ENCODE data around the gene CAPZB. TPM values are rescaled to one million over a fixed set of nuclear protein-coding genes. Genes with fewer than 3 reads are reported as not detected.

Gene CAPZB
- total RNA-seq, 1 experiment from 2014 or later = 99.7 TPM

- DNase-seq = no peak
- no peaks in the 10 kb centered on the region for H3K4me1 ChIP-seq
- peaks cover 9% of the 10 kb centered on the region for H3K36me3 ChIP-seq
- H3K27me3 ChIP-seq = no peaks in the 10 kb centered on the region
- H3K27ac ChIP-seq = no peak overlapping the region
- H3K9me3 ChIP-seq (replicated peaks) = no peaks in the 10 kb centered on the region
- H3K4me3 ChIP-seq = no peak overlapping the region
These were observed 126.6 kb downstream of the CAPZB start for GRCh38 chr1:19358710-19359109.

DNA sequence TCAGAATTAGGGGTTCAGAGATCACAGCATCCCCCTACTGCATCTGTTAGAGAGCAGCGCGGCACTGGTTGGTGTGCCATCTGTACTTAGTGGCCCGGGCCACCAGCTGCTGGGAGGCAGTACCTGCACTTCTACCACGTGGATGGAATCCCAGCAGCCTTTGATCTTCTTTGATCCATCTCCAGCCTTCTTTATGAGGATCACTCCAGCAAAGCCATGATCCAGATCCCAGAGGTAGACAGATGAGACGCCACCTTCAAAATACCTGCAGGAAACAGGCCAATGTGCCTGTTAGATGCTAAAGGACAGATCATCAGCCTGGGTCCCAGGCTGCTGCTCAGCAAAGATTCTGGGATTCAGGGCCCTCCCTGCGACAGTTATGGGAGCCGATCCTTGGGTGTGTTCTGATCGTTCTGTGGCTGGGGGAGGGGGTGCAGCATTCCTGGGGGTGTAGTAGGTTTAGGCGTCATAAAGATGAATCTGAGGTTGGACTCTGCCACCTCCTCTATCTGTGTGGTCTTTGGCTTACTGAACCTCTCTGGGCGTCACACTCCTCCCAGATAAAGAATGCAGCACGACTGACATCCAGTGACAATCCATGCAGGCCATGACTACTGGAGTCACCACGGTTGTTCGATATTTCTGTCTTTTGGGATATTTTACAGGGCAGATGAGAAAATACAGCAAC is 127.9 kb downstream of the CAPZB start:
- H3K4me1 ChIP-seq = no peaks in the 10 kb centered on the region
- H3K27me3 ChIP-seq = no peaks in the 10 kb centered on the region
- H3K27ac ChIP-seq = no peak overlapping the region
- no peak overlapping the region for H3K4me3 ChIP-seq
- peaks cover 9% of the 10 kb centered on the region for H3K36me3 ChIP-seq
- H3K9me3 ChIP-seq (replicated peaks) = no peaks in the 10 kb centered on the region
- no peak for DNase-seq

DNA sequence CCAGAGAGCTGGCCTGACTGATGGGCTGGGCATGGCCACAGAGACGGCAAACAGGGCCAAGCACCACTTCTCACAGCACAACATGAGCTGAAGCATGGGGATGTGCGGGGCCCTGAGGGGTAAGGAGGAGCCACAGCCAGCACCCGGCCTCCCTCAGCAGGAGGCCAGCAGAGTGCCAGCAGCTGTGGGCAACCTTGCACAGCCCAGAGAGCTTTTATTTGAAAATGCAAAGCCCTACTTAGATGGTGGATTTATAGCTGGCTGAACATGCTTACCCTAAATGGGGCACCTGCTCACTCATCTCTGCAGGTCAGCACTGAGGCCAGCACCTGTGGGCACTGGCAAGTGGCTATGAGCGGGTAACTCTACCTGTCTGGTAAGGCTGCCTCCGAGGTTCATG is 129.1 kb downstream of the CAPZB start:
- H3K4me3 ChIP-seq = no peak overlapping the region
- H3K36me3 ChIP-seq = peaks cover 9% of the 10 kb centered on the region
- H3K9me3 ChIP-seq (replicated peaks) = no peaks in the 10 kb centered on the region
- no peak for DNase-seq
- H3K27ac ChIP-seq = no peak overlapping the region
- H3K4me1 ChIP-seq = no peaks in the 10 kb centered on the region
- no peaks in the 10 kb centered on the region for H3K27me3 ChIP-seq

GRCh38 chr1:19354531-19354981 is 130.8 kb downstream of the CAPZB start:
- Histone ChIP-seq H3K27me3 (no peaks in the 10 kb centered on the region), H3K36me3 (peaks cover 9% of the 10 kb centered on the region), H3K4me1 (no peaks in the 10 kb centered on the region), H3K4me3 (no peak overlapping the region), H3K27ac (no peak overlapping the region), H3K9me3 (replicated peaks) (no peaks in the 10 kb centered on the region)
- no peak for DNase-seq

DNA sequence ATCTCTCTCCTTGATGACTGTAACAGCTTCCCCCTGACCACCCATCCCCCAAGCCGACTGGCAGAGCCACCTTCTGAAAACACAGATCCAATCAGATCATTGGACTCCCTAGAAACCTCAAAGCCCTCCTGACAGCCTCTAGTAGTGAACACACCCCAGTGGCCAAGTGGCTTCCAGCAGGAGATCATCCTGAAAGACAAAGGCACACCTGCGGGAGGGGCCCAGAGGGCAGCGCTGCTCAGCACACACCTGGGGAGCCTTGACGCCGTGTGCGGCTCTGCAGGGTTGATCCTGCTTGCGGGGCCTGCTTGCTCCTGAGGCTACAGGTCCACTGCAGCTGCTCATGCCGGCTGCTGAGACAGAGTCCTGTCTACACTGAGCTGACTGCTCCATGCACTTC is 131.7 kb downstream of the CAPZB start:
- Histone ChIP-seq H3K4me1 (no peaks in the 10 kb centered on the region), H3K36me3 (peaks cover 9% of the 10 kb centered on the region), H3K27me3 (no peaks in the 10 kb centered on the region), H3K4me3 (no peak overlapping the region), H3K9me3 (replicated peaks) (no peaks in the 10 kb centered on the region), H3K27ac (no peak overlapping the region)
- no peak for DNase-seq

- no peaks in the 10 kb centered on the region for H3K4me1 ChIP-seq
- no peaks in the 10 kb centered on the region for H3K27me3 ChIP-seq
- no peaks in the 10 kb centered on the region for H3K9me3 ChIP-seq (replicated peaks)
- no peak overlapping the region for H3K27ac ChIP-seq
- H3K36me3 ChIP-seq = peaks cover 9% of the 10 kb centered on the region
- DNase-seq = no peak
- H3K4me3 ChIP-seq = no peak overlapping the region
These were observed 132.5 kb downstream of the CAPZB start for GRCh38 chr1:19352839-19353238.

GRCh38 chr1:19351873-19352272 is 133.5 kb downstream of the CAPZB start:
- Histone ChIP-seq H3K27ac (no peak overlapping the region), H3K4me3 (no peak overlapping the region), H3K9me3 (replicated peaks) (no peaks in the 10 kb centered on the region), H3K4me1 (no peaks in the 10 kb centered on the region), H3K27me3 (no peaks in the 10 kb centered on the region), H3K36me3 (peaks cover 9% of the 10 kb centered on the region)
- no peak for DNase-seq

DNA sequence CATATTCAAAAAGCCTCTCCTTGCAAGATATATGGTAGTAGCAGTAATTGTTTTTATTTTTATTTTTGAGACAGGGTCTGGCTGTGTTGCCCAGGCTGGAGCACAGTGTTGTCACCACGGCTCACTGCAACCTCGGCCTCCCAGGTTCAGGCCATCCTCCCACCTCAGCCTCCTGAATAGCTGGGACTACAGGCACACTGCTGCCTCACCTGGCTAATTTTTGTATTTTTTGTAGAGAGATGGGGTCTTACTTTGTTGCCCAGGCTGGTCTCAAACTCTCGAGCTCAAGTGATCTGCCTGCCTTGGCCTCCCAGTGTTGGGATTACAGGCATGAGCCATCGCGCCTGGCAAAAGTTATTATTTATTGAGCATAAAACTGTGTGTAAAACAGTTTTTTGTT is 134.8 kb downstream of the CAPZB start:
- H3K4me1 ChIP-seq = no peaks in the 10 kb centered on the region
- H3K4me3 ChIP-seq = no peak overlapping the region
- no peaks in the 10 kb centered on the region for H3K27me3 ChIP-seq
- H3K36me3 ChIP-seq = peaks cover 5% of the 10 kb centered on the region
- no peaks in the 10 kb centered on the region for H3K9me3 ChIP-seq (replicated peaks)
- no peak for DNase-seq
- H3K27ac ChIP-seq = no peak overlapping the region

DNA sequence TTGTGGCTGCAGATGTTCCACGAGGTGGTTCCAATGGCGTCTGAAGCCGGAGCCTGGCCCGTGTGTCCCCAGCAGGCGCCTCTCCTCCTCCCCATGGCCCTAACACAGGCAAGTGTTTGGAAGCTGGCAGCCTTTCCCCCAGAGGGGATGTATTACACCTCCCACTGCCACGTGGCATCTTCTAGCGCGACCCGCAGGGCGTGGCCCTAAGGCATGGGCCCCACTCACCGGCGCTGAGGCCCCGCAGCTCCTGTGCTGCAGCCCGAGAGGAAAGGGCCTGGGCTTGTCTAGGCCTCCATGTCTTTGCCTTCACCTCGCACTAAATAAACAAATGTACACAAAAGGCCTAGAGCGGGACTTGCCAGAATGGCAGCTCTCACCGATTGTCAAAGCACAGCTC is 135.3 kb downstream of the CAPZB start:
- H3K9me3 ChIP-seq (replicated peaks) = no peaks in the 10 kb centered on the region
- peaks cover 2% of the 10 kb centered on the region; the same call in 1 of the 2 replicates for H3K36me3 ChIP-seq
- H3K27ac ChIP-seq = no peak overlapping the region
- no peak overlapping the region for H3K4me3 ChIP-seq
- H3K4me1 ChIP-seq = no peaks in the 10 kb centered on the region
- no peak for DNase-seq
- H3K27me3 ChIP-seq = no peaks in the 10 kb centered on the region

DNA sequence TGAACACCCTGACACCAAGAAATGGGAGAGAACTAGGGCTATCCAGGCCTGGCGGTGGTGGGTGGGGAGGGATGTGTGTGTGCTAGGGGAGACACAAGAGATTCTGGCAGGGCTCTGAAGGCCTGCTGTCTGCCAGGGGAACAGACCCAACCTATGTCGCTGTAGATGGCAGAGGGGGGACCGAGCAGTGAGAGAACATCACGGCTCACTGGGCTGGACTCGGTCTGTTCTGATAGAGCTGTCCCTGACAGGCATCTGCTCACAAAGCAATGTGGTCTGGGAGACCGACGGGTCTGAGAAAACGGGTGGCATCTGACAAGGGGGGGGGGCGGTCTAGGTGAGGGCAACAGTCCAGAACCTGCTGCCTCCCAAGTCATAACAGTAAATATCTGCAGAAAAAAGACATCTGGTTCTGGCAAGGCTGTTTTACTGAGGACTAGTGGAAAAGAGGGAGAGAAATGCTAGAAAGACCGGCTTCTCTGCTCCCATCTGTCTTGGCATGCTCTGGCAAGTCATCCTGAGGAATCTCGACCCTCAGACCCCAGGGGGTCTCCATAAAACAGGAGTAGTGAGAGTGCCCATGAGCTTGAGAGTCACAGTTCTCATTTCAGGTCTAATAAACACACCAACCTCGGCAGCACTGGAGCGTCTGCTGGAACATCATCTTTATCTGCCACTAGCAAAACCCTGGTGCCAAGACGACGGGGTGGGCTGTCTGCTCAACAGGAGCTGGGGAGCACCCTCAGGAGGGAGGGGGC is 136.7 kb downstream of the CAPZB start:
- no peaks in the 10 kb centered on the region for H3K9me3 ChIP-seq (replicated peaks)
- H3K36me3 ChIP-seq = peaks cover 7% of the 10 kb centered on the region
- no peak for DNase-seq
- no peaks in the 10 kb centered on the region for H3K27me3 ChIP-seq
- H3K4me1 ChIP-seq = no peaks in the 10 kb centered on the region
- no peak overlapping the region for H3K4me3 ChIP-seq
- no peak overlapping the region for H3K27ac ChIP-seq

GRCh38 chr1:19347533-19348172 is 137.7 kb downstream of the CAPZB start:
- peaks cover 7% of the 10 kb centered on the region for H3K36me3 ChIP-seq
- H3K27ac ChIP-seq = no peak overlapping the region

DNA sequence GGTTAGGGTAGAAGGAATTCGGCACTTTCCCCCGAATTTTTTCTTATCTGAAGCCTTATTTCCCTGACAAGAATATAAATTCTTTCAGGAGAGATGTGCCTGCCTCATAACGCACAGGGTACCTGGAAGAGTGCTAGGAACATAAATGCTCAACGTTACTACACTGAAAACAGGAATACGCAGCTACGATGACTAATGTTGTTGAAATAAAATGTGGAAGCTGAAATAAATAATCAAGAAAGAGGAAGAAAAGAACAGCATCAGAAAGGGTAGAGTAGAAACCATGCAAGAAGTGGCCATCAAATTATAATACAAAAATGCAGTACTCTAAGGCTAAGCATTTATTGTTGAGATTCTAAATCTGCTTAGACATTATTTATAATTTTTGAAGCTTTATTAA is 139.3 kb downstream of the CAPZB start:
- no peak overlapping the region for H3K27ac ChIP-seq
- no peaks in the 10 kb centered on the region for H3K4me1 ChIP-seq

More at GRCh38 chr1:19347533-19348172, 137.7 kb downstream of the CAPZB start:
- Histone ChIP-seq H3K4me3 (no peak overlapping the region), H3K9me3 (replicated peaks) (no peaks in the 10 kb centered on the region), H3K27me3 (no peaks in the 10 kb centered on the region), H3K4me1 (no peaks in the 10 kb centered on the region)
- DNase-seq = no peak

GRCh38 chr1:19345391-19345790 is 139.9 kb downstream of the CAPZB start:
- Histone ChIP-seq H3K27ac (no peak overlapping the region), H3K27me3 (no peaks in the 10 kb centered on the region), H3K9me3 (replicated peaks) (no peaks in the 10 kb centered on the region), H3K36me3 (peaks cover 12% of the 10 kb centered on the region), H3K4me3 (no peak overlapping the region), H3K4me1 (no peaks in the 10 kb centered on the region)
- DNase-seq = no peak

More for the DNA sequence above, 139.3 kb downstream of the CAPZB start:
- Histone ChIP-seq H3K36me3 (peaks cover 7% of the 10 kb centered on the region), H3K4me3 (no peak overlapping the region), H3K27me3 (no peaks in the 10 kb centered on the region), H3K9me3 (replicated peaks) (no peaks in the 10 kb centered on the region)
- no peak for DNase-seq

DNA sequence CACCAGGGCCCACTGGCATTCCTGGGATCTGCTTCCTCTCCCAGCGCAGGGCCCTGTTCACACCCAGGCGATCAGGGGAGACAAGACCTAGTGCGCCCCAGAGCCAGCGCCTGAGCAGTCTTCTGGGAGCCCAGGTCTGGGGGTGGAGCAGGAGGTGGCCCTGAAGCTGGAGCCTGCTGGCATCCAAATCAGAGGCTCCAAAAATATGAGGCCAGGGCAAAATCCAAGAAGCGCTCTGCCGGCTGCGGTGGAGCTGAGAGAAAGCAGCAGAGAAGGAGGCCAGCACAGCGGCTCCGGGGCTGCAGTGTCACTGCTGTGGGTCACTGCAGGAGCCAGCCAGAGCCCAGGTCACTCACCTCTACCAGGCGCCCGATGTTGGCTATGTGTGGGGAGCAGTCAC is 140.5 kb downstream of the CAPZB start:
- H3K9me3 ChIP-seq (replicated peaks) = no peaks in the 10 kb centered on the region
- no peaks in the 10 kb centered on the region for H3K27me3 ChIP-seq
- no peak overlapping the region for H3K27ac ChIP-seq
- peaks cover 12% of the 10 kb centered on the region for H3K36me3 ChIP-seq
- H3K4me1 ChIP-seq = no peaks in the 10 kb centered on the region
- no peak overlapping the region for H3K4me3 ChIP-seq
- DNase-seq = no peak

GRCh38 chr1:19344372-19344810 is 140.9 kb downstream of the CAPZB start:
- Histone ChIP-seq H3K4me1 (no peaks in the 10 kb centered on the region), H3K4me3 (no peak overlapping the region), H3K36me3 (peaks cover 12% of the 10 kb centered on the region), H3K9me3 (replicated peaks) (no peaks in the 10 kb centered on the region), H3K27me3 (no peaks in the 10 kb centered on the region), H3K27ac (no peak overlapping the region)
- peak; percentile 62 to 73 for DNase-seq
